GM19238 (cell line): ENCODE results near the gene ECHDC3.

ENCODE experiments used
- DNase-seq: peaks from one replicate; pipeline ENCODE4 v3.0.0; 2011; ENCODE audit warnings: low spot score; ENCODE audit not compliant: insufficient read length

ECHDC3 gene

GRCh38 chr10:11776080-11776479 lies 33.9 kb downstream of the ECHDC3 start:
- no peak for DNase-seq

GRCh38 chr10:11781114-11781513 lies 38.9 kb downstream of the ECHDC3 start:
- no peak for DNase-seq

- peak; percentile 46 for DNase-seq
Observed at GRCh38 chr10:11782793-11783557, 40.8 kb downstream of the ECHDC3 start.

GRCh38 chr10:11783558-11783865 lies 41.3 kb downstream of the ECHDC3 start:
- DNase-seq, result no peak

GRCh38 chr10:11787374-11787773 lies 45.2 kb downstream of the ECHDC3 start:
- no peak for DNase-seq

GRCh38 chr10:11787846-11788245 lies 45.7 kb downstream of the ECHDC3 start:
- DNase-seq, result no peak

- DNase-seq, result no peak
Observed at GRCh38 chr10:11789306-11789705, 47.1 kb downstream of the ECHDC3 start.

- no peak for DNase-seq
Observed at GRCh38 chr10:11789956-11790355, 47.8 kb downstream of the ECHDC3 start.

- no peak for DNase-seq
Observed at GRCh38 chr10:11793762-11794479, 51.7 kb downstream of the ECHDC3 start.

GRCh38 chr10:11794566-11794965 lies 52.4 kb downstream of the ECHDC3 start:
- DNase-seq, result no peak

- no peak for DNase-seq
Observed at GRCh38 chr10:11795101-11795920, 53.1 kb downstream of the ECHDC3 start.

GRCh38 chr10:11796474-11796873 lies 54.3 kb downstream of the ECHDC3 start:
- no peak for DNase-seq

- DNase-seq, result no peak
Observed at GRCh38 chr10:11797281-11797680, 55.1 kb downstream of the ECHDC3 start.

GRCh38 chr10:11797847-11798633 lies 55.9 kb downstream of the ECHDC3 start:
- no peak for DNase-seq

GRCh38 chr10:11798845-11799735 lies 56.9 kb downstream of the ECHDC3 start:
- DNase-seq, result no peak

- DNase-seq, result no peak
Observed at GRCh38 chr10:11799736-11800080, 57.5 kb downstream of the ECHDC3 start.

- DNase-seq, result no peak
Observed at GRCh38 chr10:11804336-11804735, 62.2 kb downstream of the ECHDC3 start.

GRCh38 chr10:11805792-11806191 lies 63.6 kb downstream of the ECHDC3 start:
- DNase-seq, result no peak

- DNase-seq, result no peak
Observed at GRCh38 chr10:11806706-11807105, 64.5 kb downstream of the ECHDC3 start.

- DNase-seq, result no peak
Observed at GRCh38 chr10:11808808-11809207, 66.6 kb downstream of the ECHDC3 start.
